ENCODE results near the gene SZT2. TPM values are rescaled to one million over a fixed set of nuclear protein-coding genes. Genes with fewer than 3 reads are reported as not detected.
"Not testable (repeated sequence)": the region's sequence is repeated elsewhere in the genome, so short reads cannot be mapped to it uniquely, and the experiment has no call there.

Gene SZT2
- total RNA-seq, 2 donors from 2014 or later: 51.4 to 51.6 TPM

GRCh38 chr1:43472463-43473151 lies 82.9 kb downstream of the SZT2 start:
- not testable (repeated sequence) for DNase-seq; H3K27ac Mint-ChIP-seq; H3K4me1 Mint-ChIP-seq (ENCODE audit: low read depth); ATAC-seq (replicated peaks in 1 of 2); H3K4me3 Mint-ChIP-seq; H3K9me3 Mint-ChIP-seq; H3K36me3 Mint-ChIP-seq (ENCODE audit: insufficient read depth in 2 of 2); H3K27me3 Mint-ChIP-seq (ENCODE audit: low read depth)

GRCh38 chr1:43473463-43473862 lies 83.8 kb downstream of the SZT2 start:
- no peak for DNase-seq
- peak in 1 of 2 donors; percentile 52 for ATAC-seq (replicated peaks in 1 of 2)
- H3K27ac Mint-ChIP-seq: no peak overlapping the region
- H3K4me3 Mint-ChIP-seq: no peak overlapping the region
- no peaks in the 10 kb centered on the region for H3K27me3 Mint-ChIP-seq (ENCODE audit: low read depth)
- H3K36me3 Mint-ChIP-seq (ENCODE audit: insufficient read depth in 2 of 2): no peaks in the 10 kb centered on the region
- H3K9me3 Mint-ChIP-seq: no peaks in the 10 kb centered on the region
- no peaks in the 10 kb centered on the region for H3K4me1 Mint-ChIP-seq (ENCODE audit: low read depth)

GRCh38 chr1:43475611-43476401 lies 86.1 kb downstream of the SZT2 start:
- Mint-ChIP-seq H3K27ac (peak overlapping the region; percentile 38), H3K27me3 (ENCODE audit: low read depth) (peaks cover 12% of the 10 kb centered on the region)
- not testable (repeated sequence) for H3K4me1 Mint-ChIP-seq (ENCODE audit: low read depth); H3K4me3 Mint-ChIP-seq; H3K36me3 Mint-ChIP-seq (ENCODE audit: insufficient read depth in 2 of 2); H3K9me3 Mint-ChIP-seq; DNase-seq; ATAC-seq (replicated peaks in 1 of 2)

GRCh38 chr1:43477716-43478115 lies 88.0 kb downstream of the SZT2 start:
- Mint-ChIP-seq H3K9me3 (no peaks in the 10 kb centered on the region), H3K4me1 (ENCODE audit: low read depth) (no peaks in the 10 kb centered on the region), H3K4me3 (no peak overlapping the region), H3K36me3 (ENCODE audit: insufficient read depth in 2 of 2) (no peaks in the 10 kb centered on the region), H3K27ac (no peak overlapping the region), H3K27me3 (ENCODE audit: low read depth) (peaks cover 12% of the 10 kb centered on the region)
- no peak for DNase-seq
- no peak for ATAC-seq (replicated peaks in 1 of 2)

- Mint-ChIP-seq H3K27ac (no peak overlapping the region), H3K4me3 (no peak overlapping the region), H3K4me1 (ENCODE audit: low read depth) (no peaks in the 10 kb centered on the region), H3K27me3 (ENCODE audit: low read depth) (peaks cover 12% of the 10 kb centered on the region), H3K9me3 (no peaks in the 10 kb centered on the region), H3K36me3 (ENCODE audit: insufficient read depth in 2 of 2) (no peaks in the 10 kb centered on the region)
- ATAC-seq (replicated peaks in 1 of 2): no peak
- DNase-seq: no peak
Measured at GRCh38 chr1:43479414-43479813, 89.7 kb downstream of the SZT2 start.

- Mint-ChIP-seq H3K4me3 (no peak overlapping the region), H3K36me3 (ENCODE audit: insufficient read depth in 2 of 2) (no peaks in the 10 kb centered on the region), H3K4me1 (ENCODE audit: low read depth) (no peaks in the 10 kb centered on the region), H3K27me3 (ENCODE audit: low read depth) (peaks cover 12% of the 10 kb centered on the region), H3K9me3 (peaks cover 0 to 1% of the 10 kb centered on the region in 2 donors), H3K27ac (no peak overlapping the region)
- DNase-seq (no peak), ATAC-seq (replicated peaks in 1 of 2) (no peak)
Measured at GRCh38 chr1:43481491-43481890, 91.8 kb downstream of the SZT2 start.

GRCh38 chr1:43482215-43482614 lies 92.5 kb downstream of the SZT2 start:
- no peaks in the 10 kb centered on the region for H3K4me1 Mint-ChIP-seq (ENCODE audit: low read depth)
- peak overlapping the region in 1 of 2 donors; percentile 51 for H3K4me3 Mint-ChIP-seq
- H3K9me3 Mint-ChIP-seq: peaks cover 2 to 3% of the 10 kb centered on the region in 2 donors
- DNase-seq (no peak), ATAC-seq (replicated peaks in 1 of 2) (no peak)
- no peak overlapping the region for H3K27ac Mint-ChIP-seq
- H3K36me3 Mint-ChIP-seq (ENCODE audit: insufficient read depth in 2 of 2): peaks cover 2% of the 10 kb centered on the region in 2 donors
- peaks cover 12% of the 10 kb centered on the region for H3K27me3 Mint-ChIP-seq (ENCODE audit: low read depth)

GRCh38 chr1:43484367-43484766 lies 94.7 kb downstream of the SZT2 start:
- Mint-ChIP-seq H3K27me3 (ENCODE audit: low read depth) (peaks cover 8% of the 10 kb centered on the region), H3K4me1 (ENCODE audit: low read depth) (no peaks in the 10 kb centered on the region)
- no peak for DNase-seq

GRCh38 chr1:43488165-43488564 lies 98.5 kb downstream of the SZT2 start:
- H3K4me1 Mint-ChIP-seq (ENCODE audit: low read depth): no peaks in the 10 kb centered on the region
- H3K9me3 Mint-ChIP-seq: peaks cover 9 to 20% of the 10 kb centered on the region in 2 donors
- H3K36me3 Mint-ChIP-seq (ENCODE audit: insufficient read depth in 2 of 2): peaks cover 14 to 18% of the 10 kb centered on the region in 2 donors
- H3K27me3 Mint-ChIP-seq (ENCODE audit: low read depth): peaks cover 7% of the 10 kb centered on the region
- ATAC-seq (replicated peaks in 1 of 2): no peak
- no peak overlapping the region for H3K27ac Mint-ChIP-seq
- H3K4me3 Mint-ChIP-seq: no peak overlapping the region
- no peak for DNase-seq

More at GRCh38 chr1:43484367-43484766, 94.7 kb downstream of the SZT2 start:
- ATAC-seq (replicated peaks in 1 of 2): no peak
- peaks cover 8 to 10% of the 10 kb centered on the region in 2 donors for H3K36me3 Mint-ChIP-seq (ENCODE audit: insufficient read depth in 2 of 2)
- H3K9me3 Mint-ChIP-seq: peaks cover 3 to 8% of the 10 kb centered on the region in 2 donors
- H3K4me3 Mint-ChIP-seq: no peak overlapping the region
- no peak overlapping the region for H3K27ac Mint-ChIP-seq

GRCh38 chr1:43491061-43491460 lies 101.4 kb downstream of the SZT2 start:
- DNase-seq (no peak), ATAC-seq (replicated peaks in 1 of 2) (no peak)
- Mint-ChIP-seq H3K4me3 (no peak overlapping the region), H3K4me1 (ENCODE audit: low read depth) (no peaks in the 10 kb centered on the region), H3K9me3 (peaks cover 9 to 20% of the 10 kb centered on the region in 2 donors), H3K27me3 (ENCODE audit: low read depth) (peaks cover 18% of the 10 kb centered on the region), H3K27ac (no peak overlapping the region), H3K36me3 (ENCODE audit: insufficient read depth in 2 of 2) (peaks cover 14 to 18% of the 10 kb centered on the region in 2 donors)

- H3K27ac Mint-ChIP-seq: no peak overlapping the region
- no peak overlapping the region for H3K4me3 Mint-ChIP-seq
- peaks cover 18% of the 10 kb centered on the region for H3K27me3 Mint-ChIP-seq (ENCODE audit: low read depth)
- DNase-seq (no peak), ATAC-seq (replicated peaks in 1 of 2) (no peak)
- peaks cover 12 to 14% of the 10 kb centered on the region in 2 donors for H3K36me3 Mint-ChIP-seq (ENCODE audit: insufficient read depth in 2 of 2)
- peaks cover 7 to 16% of the 10 kb centered on the region in 2 donors for H3K9me3 Mint-ChIP-seq
- no peaks in the 10 kb centered on the region for H3K4me1 Mint-ChIP-seq (ENCODE audit: low read depth)
Measured at GRCh38 chr1:43492826-43493225, 103.1 kb downstream of the SZT2 start.

GRCh38 chr1:43493661-43494450 lies 104.2 kb downstream of the SZT2 start:
- H3K9me3 Mint-ChIP-seq: peaks cover 7 to 14% of the 10 kb centered on the region in 2 donors
- DNase-seq: no peak
- no peak for ATAC-seq (replicated peaks in 1 of 2)
- H3K4me3 Mint-ChIP-seq: no peak overlapping the region
- no peaks in the 10 kb centered on the region for H3K4me1 Mint-ChIP-seq (ENCODE audit: low read depth)
- peaks cover 9 to 12% of the 10 kb centered on the region in 2 donors for H3K36me3 Mint-ChIP-seq (ENCODE audit: insufficient read depth in 2 of 2)
- no peak overlapping the region for H3K27ac Mint-ChIP-seq
- peaks cover 18% of the 10 kb centered on the region for H3K27me3 Mint-ChIP-seq (ENCODE audit: low read depth)

GRCh38 chr1:43495204-43495603 lies 105.5 kb downstream of the SZT2 start:
- no peak overlapping the region for H3K4me3 Mint-ChIP-seq
- peaks cover 2 to 7% of the 10 kb centered on the region in 2 donors for H3K9me3 Mint-ChIP-seq
- H3K27ac Mint-ChIP-seq: no peak overlapping the region
- H3K4me1 Mint-ChIP-seq (ENCODE audit: low read depth): no peaks in the 10 kb centered on the region
- peaks cover 24% of the 10 kb centered on the region for H3K27me3 Mint-ChIP-seq (ENCODE audit: low read depth)
- no peak for DNase-seq
- ATAC-seq (replicated peaks in 1 of 2): no peak
- H3K36me3 Mint-ChIP-seq (ENCODE audit: insufficient read depth in 2 of 2): peaks cover under 1 to 2% of the 10 kb centered on the region in 2 donors

Data from activated T-cell treated with anti-CD3 and anti-CD28 coated beads, Interleukin-2, amount 50 U/mL, for 72 hours (primary cell).